Memory B cell (primary cell): ENCODE results near the gene PBOV1.

Experiments
- ATAC-seq: fragments of 150-1000 bp; cut with Tn5 transposase; 2 replicates; pipeline ENCODE4 v1.10.0; 2021; ENCODE audit warnings: low read depth, mild to moderate bottlenecking, moderate library complexity
- DNase-seq, 2 donors: peaks; one replicate each; pipeline ENCODE4 v3.0.0; 2022; ENCODE audit warnings: low spot score in 2 of 2
- H3K27ac Mint-ChIP-seq: one replicate; pipeline ENCODE4 v1.8.0; 2022; ENCODE audit warnings: mild to moderate bottlenecking, moderate library complexity, mixed read lengths
- H3K27me3 Mint-ChIP-seq: one replicate; pipeline ENCODE4 v1.8.0; 2022; ENCODE audit warnings: mixed read lengths
- H3K36me3 Mint-ChIP-seq: one replicate; pipeline ENCODE4 v1.8.0; 2022; ENCODE audit warnings: mild to moderate bottlenecking, mixed read lengths
- H3K4me1 Mint-ChIP-seq: one replicate; pipeline ENCODE4 v1.8.0; 2022; ENCODE audit warnings: mixed read lengths
- H3K4me3 Mint-ChIP-seq: one replicate; pipeline ENCODE4 v1.8.0; 2022; ENCODE audit warnings: mild to moderate bottlenecking, moderate library complexity, mixed read lengths
- H3K9me3 Mint-ChIP-seq: one replicate; pipeline ENCODE4 v1.8.0; 2022; ENCODE audit warnings: mixed read lengths

PBOV1 gene

DNA sequence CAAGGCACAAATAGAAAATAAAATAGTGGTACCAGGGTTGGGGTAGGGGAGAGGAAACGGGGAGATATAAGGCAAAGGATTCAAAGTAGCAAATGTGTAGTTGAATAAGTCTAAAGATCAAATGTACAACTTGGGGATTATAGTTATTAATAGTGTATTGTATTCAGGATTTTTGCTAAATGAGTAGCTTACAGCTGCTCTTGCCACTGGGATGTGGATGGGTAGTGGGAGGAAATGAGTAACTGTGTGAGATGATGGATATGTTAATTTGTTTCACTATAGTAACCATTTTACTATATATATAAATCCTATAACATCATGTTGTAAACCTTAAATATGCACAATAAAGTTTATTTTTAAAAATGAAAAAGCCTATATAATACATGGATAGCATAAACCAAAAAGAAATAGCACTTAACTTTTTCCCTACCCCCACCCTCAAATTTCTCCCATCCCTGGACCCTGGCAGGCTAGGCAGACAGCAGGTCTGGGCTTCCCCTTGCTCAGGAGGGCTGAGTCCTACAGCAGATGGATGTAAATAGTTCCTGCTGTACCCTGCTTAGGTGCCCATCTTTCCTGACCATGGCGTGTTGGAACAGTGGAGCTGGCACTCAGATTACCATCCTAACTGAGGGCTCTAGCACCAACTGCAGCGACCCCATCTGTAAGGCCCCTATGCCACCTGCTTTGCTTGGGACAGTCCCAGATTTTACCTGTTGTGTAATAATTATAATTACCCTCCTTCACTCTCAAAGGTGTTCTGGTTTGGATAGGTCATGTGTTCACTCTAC is 28.6 kb upstream of the PBOV1 start:
- ATAC-seq (no peak), DNase-seq (no peak)
- Mint-ChIP-seq H3K4me3 (no peak overlapping the region), H3K9me3 (no peaks in the 10 kb centered on the region), H3K4me1 (no peaks in the 10 kb centered on the region), H3K27ac (no peak overlapping the region), H3K27me3 (peaks cover 10% of the 10 kb centered on the region), H3K36me3 (no peaks in the 10 kb centered on the region)

DNA sequence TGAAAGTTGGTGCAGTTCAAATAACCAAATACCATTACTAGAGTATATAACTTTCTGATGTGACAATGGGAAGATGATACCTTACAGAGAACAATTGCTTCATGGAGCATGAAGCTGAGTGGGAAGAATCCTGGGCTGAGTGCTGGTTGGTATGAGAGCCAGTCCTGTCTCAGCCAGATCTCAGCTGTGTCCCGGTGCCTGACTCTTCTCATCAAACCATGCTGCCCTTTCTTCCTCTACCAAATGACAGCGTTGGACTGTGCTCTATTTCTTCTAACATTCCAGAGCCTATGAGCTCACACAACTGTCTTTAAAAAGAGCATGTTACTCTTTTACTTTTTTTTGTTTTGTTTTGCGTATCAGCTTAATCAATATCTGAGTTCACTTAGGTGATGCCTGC is 27.5 kb upstream of the PBOV1 start:
- Mint-ChIP-seq H3K27ac (no peak overlapping the region), H3K27me3 (peaks cover 7% of the 10 kb centered on the region), H3K36me3 (no peaks in the 10 kb centered on the region), H3K4me1 (no peaks in the 10 kb centered on the region), H3K9me3 (no peaks in the 10 kb centered on the region), H3K4me3 (no peak overlapping the region)
- ATAC-seq: no peak
- DNase-seq: no peak

DNA sequence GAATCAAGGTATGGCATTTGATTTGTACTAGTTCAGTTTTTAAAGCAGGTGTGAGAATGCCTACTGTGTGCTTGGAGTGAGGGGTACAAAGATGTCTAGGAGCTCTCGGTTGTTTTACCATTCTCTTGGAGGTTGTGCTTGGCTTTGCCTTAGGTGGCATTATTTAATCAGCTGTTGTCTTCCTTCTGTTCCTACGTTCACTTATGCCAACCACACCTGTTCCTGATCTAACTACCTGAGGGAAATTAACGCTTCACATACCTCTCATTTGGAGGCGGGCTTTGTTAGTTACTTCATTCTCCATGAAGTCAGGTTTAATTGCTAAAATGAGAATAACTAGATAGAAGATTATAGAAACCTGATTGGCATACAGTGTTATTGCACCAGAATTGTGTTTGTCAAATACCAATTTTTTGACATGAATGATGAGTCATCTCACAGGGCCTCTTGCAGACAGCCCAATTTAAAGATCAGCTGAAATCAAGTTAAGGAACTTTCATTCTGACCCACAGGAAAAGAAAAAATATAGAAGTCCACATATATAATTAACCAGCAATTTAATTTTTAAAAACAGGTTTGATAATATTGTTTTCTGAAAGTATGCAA is 24.8 kb upstream of the PBOV1 start:
- peaks cover 7% of the 10 kb centered on the region for H3K27me3 Mint-ChIP-seq
- ATAC-seq (no peak), DNase-seq (no peak)
- no peaks in the 10 kb centered on the region for H3K36me3 Mint-ChIP-seq
- H3K27ac Mint-ChIP-seq: no peak overlapping the region
- no peaks in the 10 kb centered on the region for H3K9me3 Mint-ChIP-seq
- no peak overlapping the region for H3K4me3 Mint-ChIP-seq
- no peaks in the 10 kb centered on the region for H3K4me1 Mint-ChIP-seq

DNA sequence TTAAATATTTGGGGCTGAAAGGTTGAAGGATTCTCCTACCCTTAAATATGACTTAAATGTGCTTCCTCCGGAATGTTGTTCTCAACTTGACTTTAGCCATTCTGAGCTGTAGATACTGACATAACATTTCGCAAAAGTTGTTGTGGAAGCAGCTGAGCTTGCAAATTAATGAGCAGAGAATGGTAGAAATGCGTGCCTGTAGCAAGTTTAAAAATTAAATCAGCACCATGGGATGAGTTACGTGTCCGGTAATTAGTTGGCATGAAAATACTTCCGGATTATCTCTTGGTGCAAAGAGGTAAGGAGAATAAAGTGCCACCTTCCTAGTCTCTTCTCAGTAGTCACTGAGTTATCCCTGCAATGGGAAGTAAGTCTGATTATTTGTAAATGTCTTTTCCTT is 23.6 kb upstream of the PBOV1 start:
- Mint-ChIP-seq H3K4me3 (no peak overlapping the region), H3K4me1 (no peaks in the 10 kb centered on the region), H3K27me3 (peaks cover 7% of the 10 kb centered on the region), H3K36me3 (no peaks in the 10 kb centered on the region), H3K27ac (no peak overlapping the region), H3K9me3 (no peaks in the 10 kb centered on the region)
- DNase-seq (no peak), ATAC-seq (no peak)

DNA sequence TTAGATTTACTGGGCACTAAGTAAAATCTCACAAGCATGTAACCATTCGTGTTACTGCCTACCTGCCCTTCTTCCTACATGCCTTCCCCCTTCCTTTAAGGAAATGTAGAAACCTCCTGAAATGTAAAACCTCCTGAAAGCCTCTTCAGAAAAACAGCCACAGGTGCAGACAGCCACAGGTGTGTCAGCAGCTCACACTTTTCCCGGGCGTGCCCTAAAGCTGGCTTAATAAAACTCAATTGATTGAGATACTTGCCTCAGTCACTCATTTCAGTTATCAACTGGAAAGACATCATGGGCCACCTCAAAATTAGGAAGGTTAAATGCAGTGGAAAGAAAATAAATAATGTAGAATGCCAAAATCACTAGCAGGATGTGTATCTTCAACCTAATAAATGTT is 23.1 kb upstream of the PBOV1 start:
- no peak for ATAC-seq
- Mint-ChIP-seq H3K4me1 (no peaks in the 10 kb centered on the region), H3K36me3 (no peaks in the 10 kb centered on the region), H3K9me3 (no peaks in the 10 kb centered on the region), H3K27ac (no peak overlapping the region), H3K4me3 (no peak overlapping the region), H3K27me3 (peaks cover 7% of the 10 kb centered on the region)
- DNase-seq: no peak

DNA sequence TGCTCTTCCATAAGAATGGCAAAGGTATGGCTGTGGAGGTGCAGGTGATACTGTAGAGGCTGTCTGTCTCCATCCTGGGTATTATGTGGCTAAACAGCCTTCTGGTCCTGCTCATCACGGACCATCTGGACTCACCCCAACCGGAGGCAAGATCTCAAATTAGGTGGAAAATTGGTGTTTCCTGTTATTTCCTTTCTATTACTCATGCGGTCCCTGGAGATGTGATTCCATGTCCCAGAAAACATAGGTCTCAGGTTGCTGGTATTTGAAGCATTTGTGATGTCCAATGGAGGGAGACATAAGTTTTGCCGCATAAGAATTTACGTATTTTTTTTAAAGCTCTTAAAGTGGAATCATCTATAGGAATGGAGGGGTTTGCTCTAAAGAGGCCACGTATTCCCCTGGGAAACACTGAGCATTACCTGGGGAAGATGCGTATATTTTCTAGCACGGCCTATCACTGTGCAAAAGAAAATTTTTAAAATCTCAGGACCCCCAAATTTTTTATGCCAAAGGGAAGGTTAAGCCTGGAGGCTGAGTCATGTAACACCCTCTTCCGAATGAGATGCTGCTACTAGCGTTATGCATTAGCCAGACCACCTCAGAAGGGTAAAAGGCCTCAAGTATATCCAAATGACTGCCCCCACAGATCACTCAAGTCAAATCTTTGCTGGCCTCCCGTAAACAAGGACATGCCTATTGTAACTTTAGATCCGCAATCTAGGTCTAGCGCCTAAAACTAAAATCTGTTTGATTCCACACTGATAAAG is 22.4 kb upstream of the PBOV1 start:
- Mint-ChIP-seq H3K27ac (no peak overlapping the region), H3K9me3 (no peaks in the 10 kb centered on the region), H3K27me3 (peaks cover 7% of the 10 kb centered on the region), H3K4me1 (no peaks in the 10 kb centered on the region), H3K36me3 (no peaks in the 10 kb centered on the region), H3K4me3 (no peak overlapping the region)
- no peak for DNase-seq
- no peak for ATAC-seq

DNA sequence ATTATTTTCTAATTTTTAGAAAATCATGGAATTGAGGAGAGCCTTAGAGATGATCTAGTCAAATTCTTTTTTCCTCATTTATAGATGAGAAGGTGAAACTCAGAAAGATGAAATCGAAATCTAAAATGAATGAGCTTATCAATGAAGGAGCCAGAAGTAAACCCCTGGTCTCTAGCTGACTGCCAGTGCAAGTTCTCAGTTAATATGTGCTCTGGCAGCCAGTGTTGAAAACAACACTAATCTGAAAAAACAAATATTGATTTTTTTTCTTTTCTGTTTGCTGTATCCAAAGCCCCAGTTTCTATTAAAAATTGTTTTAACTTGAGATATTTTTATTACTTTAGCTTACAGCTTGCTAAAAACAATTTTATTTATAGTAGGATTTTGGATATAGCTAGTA is 21.5 kb upstream of the PBOV1 start:
- peaks cover 7% of the 10 kb centered on the region for H3K27me3 Mint-ChIP-seq

DNA sequence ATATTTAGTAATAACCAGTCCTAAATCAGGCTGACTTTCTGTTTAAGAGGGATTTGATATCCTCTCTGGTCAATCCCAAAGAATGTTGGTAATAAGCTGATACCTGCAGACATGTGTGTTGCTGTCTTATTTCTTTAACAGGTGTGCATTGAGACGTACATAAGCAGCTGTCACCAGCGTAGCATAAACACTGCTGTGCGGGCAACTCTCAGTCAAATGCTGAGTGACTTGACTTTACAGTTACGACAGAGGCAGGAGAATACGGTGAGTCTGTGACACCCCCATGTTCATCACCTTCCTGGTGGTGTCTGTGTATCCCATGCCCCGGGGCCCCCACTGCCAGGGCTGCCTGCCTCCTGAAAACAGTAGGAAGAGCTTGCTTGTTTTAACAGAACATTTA is 20.1 kb upstream of the PBOV1 start:
- no peaks in the 10 kb centered on the region for H3K9me3 Mint-ChIP-seq
- no peaks in the 10 kb centered on the region for H3K4me1 Mint-ChIP-seq
- ATAC-seq: no peak
- H3K36me3 Mint-ChIP-seq: no peaks in the 10 kb centered on the region
- no peak overlapping the region for H3K27ac Mint-ChIP-seq
- H3K27me3 Mint-ChIP-seq: peaks cover 8% of the 10 kb centered on the region
- no peak for DNase-seq
- no peak overlapping the region for H3K4me3 Mint-ChIP-seq

More for the DNA sequence above, 21.5 kb upstream of the PBOV1 start:
- H3K4me1 Mint-ChIP-seq: no peaks in the 10 kb centered on the region
- no peak overlapping the region for H3K4me3 Mint-ChIP-seq
- no peaks in the 10 kb centered on the region for H3K36me3 Mint-ChIP-seq
- no peaks in the 10 kb centered on the region for H3K9me3 Mint-ChIP-seq
- H3K27ac Mint-ChIP-seq: no peak overlapping the region
- no peak for ATAC-seq
- no peak for DNase-seq

DNA sequence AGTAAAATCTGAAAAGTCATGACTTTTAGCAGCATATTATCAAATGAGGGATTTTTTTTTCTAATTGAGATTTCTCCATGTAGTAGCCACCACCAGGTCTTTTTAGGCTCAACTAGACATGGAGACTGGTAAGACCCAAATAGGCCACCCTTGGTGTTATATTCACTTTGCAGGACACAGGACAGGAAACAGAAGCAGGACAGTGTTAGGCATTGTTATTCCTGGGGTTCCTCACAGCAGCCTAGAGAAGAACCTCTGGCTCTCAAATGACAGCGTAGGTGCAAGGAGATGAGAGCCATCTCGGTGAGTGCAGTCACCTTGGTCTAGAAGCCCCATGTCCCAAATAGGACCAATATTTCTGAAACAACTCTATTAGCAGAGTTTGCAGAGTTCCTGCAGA is 19.2 kb upstream of the PBOV1 start:
- ATAC-seq: no peak
- no peak for DNase-seq
- Mint-ChIP-seq H3K27ac (no peak overlapping the region), H3K4me1 (peaks cover 2% of the 10 kb centered on the region), H3K36me3 (no peaks in the 10 kb centered on the region), H3K9me3 (no peaks in the 10 kb centered on the region), H3K4me3 (no peak overlapping the region), H3K27me3 (peaks cover 4% of the 10 kb centered on the region)

DNA sequence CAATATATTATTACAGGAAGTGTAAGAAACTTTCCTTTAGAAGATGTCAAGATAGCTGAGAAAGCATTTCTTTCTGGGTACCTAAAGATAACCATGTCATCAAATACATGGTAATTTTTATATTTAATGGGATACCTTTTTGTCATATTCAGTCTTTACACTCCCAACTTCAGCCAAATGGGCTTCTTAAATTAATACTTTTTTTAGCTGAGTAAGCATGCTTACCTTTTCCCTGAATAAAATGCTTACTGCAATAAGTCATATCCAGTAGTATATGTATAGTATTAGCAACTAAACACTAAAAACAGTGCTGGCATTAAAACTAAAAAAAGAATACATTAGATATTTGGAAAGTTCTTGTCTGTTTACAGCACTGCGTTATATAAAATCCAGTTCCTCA is 17.4 kb upstream of the PBOV1 start:
- no peak for DNase-seq

DNA sequence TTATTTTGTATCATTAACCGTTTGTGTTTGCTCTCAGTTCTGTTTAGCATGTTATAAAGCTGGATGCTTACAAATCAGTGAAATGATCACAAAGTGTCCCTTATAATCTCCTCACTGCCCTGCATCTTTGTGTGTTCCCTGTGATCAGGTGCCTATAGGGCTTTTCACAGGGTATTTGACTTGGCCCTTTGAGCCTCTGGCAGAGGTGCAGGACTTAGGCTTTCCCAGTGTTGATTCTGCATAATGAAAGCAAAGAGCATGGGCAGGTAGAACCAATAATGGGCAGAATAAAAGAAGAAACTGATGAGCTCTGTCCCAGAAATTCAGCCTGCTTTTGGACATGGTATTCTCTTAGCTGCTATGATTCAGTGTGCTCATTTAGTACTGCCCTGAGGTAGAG is 16.9 kb upstream of the PBOV1 start:
- no peak overlapping the region for H3K4me3 Mint-ChIP-seq

More for the DNA sequence above, 17.4 kb upstream of the PBOV1 start:
- H3K36me3 Mint-ChIP-seq: no peaks in the 10 kb centered on the region
- peaks cover 2% of the 10 kb centered on the region for H3K27me3 Mint-ChIP-seq
- H3K4me1 Mint-ChIP-seq: peaks cover 6% of the 10 kb centered on the region
- ATAC-seq: no peak
- H3K9me3 Mint-ChIP-seq: no peaks in the 10 kb centered on the region
- no peak overlapping the region for H3K27ac Mint-ChIP-seq
- no peak overlapping the region for H3K4me3 Mint-ChIP-seq

DNA sequence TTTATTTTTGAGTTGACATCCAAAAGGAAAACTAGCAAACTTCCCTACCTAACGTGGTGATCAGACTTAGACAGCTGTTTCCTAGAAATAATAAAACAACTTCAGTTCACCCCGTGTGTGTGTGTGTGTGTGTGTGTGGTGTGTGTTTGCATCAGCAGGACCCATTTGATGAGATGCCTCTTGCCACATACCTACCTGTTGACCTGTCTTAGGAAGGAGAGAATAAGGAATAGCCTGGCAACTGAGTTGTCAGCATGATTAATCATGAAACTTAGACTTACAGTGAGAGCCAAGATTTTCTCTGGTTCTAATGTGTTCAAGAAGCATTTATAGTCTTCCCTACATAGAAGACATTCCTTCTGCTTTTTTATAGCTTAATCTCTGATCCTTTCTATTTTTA is 16.1 kb upstream of the PBOV1 start:
- ATAC-seq: no peak
- H3K27me3 Mint-ChIP-seq: peaks cover 2% of the 10 kb centered on the region
- no peak overlapping the region for H3K27ac Mint-ChIP-seq
- H3K4me3 Mint-ChIP-seq: no peak overlapping the region
- no peaks in the 10 kb centered on the region for H3K36me3 Mint-ChIP-seq
- no peaks in the 10 kb centered on the region for H3K9me3 Mint-ChIP-seq
- peaks cover 6% of the 10 kb centered on the region for H3K4me1 Mint-ChIP-seq
- DNase-seq: no peak

More for the DNA sequence above, 16.9 kb upstream of the PBOV1 start:
- Mint-ChIP-seq H3K27me3 (peaks cover 2% of the 10 kb centered on the region), H3K27ac (no peak overlapping the region), H3K4me1 (peaks cover 6% of the 10 kb centered on the region), H3K36me3 (no peaks in the 10 kb centered on the region), H3K9me3 (no peaks in the 10 kb centered on the region)
- DNase-seq: no peak
- ATAC-seq: no peak

DNA sequence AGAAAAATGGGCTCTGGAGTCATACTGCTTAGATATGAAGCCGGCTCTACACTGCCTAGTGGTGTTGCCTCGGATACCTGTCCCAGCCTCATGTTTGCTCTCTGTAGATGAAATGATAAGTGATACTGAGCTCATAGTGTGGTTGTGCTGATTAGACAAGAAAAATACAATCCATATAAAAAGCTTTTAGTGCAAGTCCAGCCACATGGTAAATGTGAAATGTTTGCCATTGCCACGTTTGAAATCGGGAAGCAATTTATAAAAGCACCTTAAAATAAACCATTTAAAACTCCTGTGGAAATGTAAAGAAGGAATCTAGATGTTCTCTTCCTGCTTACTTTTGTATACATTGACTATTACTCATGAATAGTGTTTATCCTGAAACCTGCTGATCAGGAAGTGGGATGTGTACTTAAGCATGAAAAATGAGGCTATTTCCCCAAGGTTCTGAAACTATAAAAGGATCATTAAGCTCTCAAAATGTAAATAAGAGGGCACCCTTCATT is 13.1 kb upstream of the PBOV1 start:
- ATAC-seq (no peak), DNase-seq (no peak)
- H3K4me1 Mint-ChIP-seq: peaks cover 6% of the 10 kb centered on the region
- peaks cover 5% of the 10 kb centered on the region for H3K27me3 Mint-ChIP-seq
- no peak overlapping the region for H3K4me3 Mint-ChIP-seq
- H3K9me3 Mint-ChIP-seq: no peaks in the 10 kb centered on the region
- H3K27ac Mint-ChIP-seq: no peak overlapping the region
- H3K36me3 Mint-ChIP-seq: no peaks in the 10 kb centered on the region

DNA sequence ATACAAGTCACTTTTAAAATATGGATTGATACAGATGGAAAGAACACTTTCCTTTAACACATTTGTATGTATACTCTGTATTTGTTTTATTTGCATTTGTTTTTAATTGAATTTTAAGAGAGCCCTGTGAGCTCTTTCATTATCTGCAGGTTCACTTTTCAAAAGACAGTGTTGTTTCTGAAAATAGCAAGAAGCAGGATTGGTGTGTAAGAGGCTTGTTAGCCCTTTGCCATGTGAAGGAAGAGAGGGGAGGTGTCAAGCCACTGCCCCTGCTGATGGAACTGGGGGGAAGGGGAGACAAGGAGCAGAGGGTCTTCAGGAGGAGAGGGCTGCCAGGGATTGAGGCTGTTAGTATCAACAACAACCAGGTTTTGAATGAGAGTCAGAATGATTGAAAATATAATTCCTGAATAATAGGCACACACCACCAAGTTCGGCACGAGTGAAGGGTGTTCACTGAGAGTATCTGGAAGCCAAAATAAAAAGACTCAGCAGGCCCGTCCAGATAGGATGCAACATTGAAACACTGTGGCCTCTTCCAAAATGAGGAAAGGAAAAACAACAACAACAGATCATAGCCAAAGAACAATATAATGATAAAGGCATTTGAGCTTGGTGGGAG is 12.6 kb upstream of the PBOV1 start:
- H3K27ac Mint-ChIP-seq: no peak overlapping the region
- peaks cover 5% of the 10 kb centered on the region for H3K27me3 Mint-ChIP-seq
- H3K36me3 Mint-ChIP-seq: no peaks in the 10 kb centered on the region
- ATAC-seq (no peak), DNase-seq (no peak)
- H3K4me1 Mint-ChIP-seq: peaks cover 6% of the 10 kb centered on the region
- H3K4me3 Mint-ChIP-seq: no peak overlapping the region
- H3K9me3 Mint-ChIP-seq: no peaks in the 10 kb centered on the region
